Ovary (tissue), 3 donors: Measurements from ENCODE around the gene KANK2.

Experiments used
- EP300 ChIP-seq: sonication (generic); formaldehyde crosslinking; IDR thresholded peaks from one replicate; pipeline ENCODE4 v1.6.1; 2017; ENCODE audit warnings: antibody characterized with exemption
- POLR2A ChIP-seq: fragments of 450-650 bp; IDR thresholded peaks from one replicate; pipeline ENCODE4 v1.6.1; 2017; ENCODE audit warnings: antibody characterized with exemption, mild to moderate bottlenecking, moderate library complexity
- TF ChIP-seq, protein P1 (sequence below), 3 donors: fragments of 450-650 bp in 2 of 3; fragments of 200-600 bp in 1 of 3; IDR thresholded peaks; one replicate each; pipeline versions ENCODE4 v1.5.1 to v1.8.0; 2016 to 2022; ENCODE audit warnings: antibody characterized with exemption in 3 of 3, mild to moderate bottlenecking in 1 of 3
- donor health status: DM: no; HTN: no; CAD: no.

DNA sequence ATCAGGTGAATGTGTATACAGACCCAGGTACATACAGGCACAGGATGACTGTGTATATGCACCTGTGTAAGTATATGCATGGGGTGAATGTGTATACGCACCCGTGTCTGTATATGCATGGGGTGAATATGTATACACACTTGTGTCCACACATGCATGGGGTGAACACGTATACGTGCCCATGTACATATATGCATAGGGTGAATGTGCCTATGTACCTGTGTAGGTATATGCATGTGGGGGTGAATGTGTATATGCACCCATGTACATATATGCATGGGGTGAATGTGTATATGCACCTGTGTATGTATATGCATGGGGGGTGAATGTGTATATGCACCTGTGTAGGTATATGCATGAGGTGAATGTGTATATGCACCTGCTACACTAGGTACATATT, 35.2 kb upstream of the KANK2 start:
- TF ChIP-seq, protein P1, sequence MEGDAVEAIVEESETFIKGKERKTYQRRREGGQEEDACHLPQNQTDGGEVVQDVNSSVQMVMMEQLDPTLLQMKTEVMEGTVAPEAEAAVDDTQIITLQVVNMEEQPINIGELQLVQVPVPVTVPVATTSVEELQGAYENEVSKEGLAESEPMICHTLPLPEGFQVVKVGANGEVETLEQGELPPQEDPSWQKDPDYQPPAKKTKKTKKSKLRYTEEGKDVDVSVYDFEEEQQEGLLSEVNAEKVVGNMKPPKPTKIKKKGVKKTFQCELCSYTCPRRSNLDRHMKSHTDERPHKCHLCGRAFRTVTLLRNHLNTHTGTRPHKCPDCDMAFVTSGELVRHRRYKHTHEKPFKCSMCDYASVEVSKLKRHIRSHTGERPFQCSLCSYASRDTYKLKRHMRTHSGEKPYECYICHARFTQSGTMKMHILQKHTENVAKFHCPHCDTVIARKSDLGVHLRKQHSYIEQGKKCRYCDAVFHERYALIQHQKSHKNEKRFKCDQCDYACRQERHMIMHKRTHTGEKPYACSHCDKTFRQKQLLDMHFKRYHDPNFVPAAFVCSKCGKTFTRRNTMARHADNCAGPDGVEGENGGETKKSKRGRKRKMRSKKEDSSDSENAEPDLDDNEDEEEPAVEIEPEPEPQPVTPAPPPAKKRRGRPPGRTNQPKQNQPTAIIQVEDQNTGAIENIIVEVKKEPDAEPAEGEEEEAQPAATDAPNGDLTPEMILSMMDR (IDR thresholded peaks at IDR 0.05) = no peak
- no peak for TF ChIP-seq POLR2A
- TF ChIP-seq EP300 = no peak
